GM23338 (cell line): Measurements from ENCODE around the gene OR56B4. TPM values are rescaled to one million over a fixed set of nuclear protein-coding genes. Genes with fewer than 3 reads are reported as not detected.

Source experiments
- ATAC-seq: fragments of 200-7000 bp; cut with Tn5 transposase; 3 replicates; pipeline ENCODE4 v1.9.1; 2020
- DNase-seq: peaks from one replicate; pipeline ENCODE4 v3.0.0-alpha.2; 2015; ENCODE audit warnings: low spot score
- H2AFZ ChIP-seq: fragments of 200-600 bp; sonication (generic); 2 replicates; pipeline ENCODE4 v1.8.0; 2016; ENCODE audit warnings: antibody characterized with exemption, mild to moderate bottlenecking, moderate library complexity
- H3F3A ChIP-seq: fragments of 200-600 bp; sonication (generic); replicated peaks from 2 replicates; pipeline ENCODE4 v1.8.0; 2017; ENCODE audit warnings: antibody characterized with exemption, mixed run types, low read depth
- H3K27ac ChIP-seq: fragments of 200-600 bp; sonication (generic); 2 replicates; pipeline ENCODE4 v1.6.1; 2016; ENCODE audit warnings: low read depth
- H3K27me3 ChIP-seq: fragments of 200-600 bp; sonication (generic); 2 replicates; pipeline ENCODE4 v1.8.0; 2016; ENCODE audit warnings: mild to moderate bottlenecking, mixed run types, moderate library complexity; ENCODE audit not compliant: insufficient read depth
- H3K36me3 ChIP-seq: fragments of 200-600 bp; sonication (generic); 2 replicates; pipeline ENCODE4 v1.8.0; 2016; ENCODE audit warnings: mild to moderate bottlenecking; ENCODE audit not compliant: insufficient read depth
- H3K4me1 ChIP-seq: fragments of 200-600 bp; sonication (generic); 2 replicates; pipeline ENCODE4 v1.8.0; 2016; ENCODE audit warnings: mild to moderate bottlenecking, moderate library complexity; ENCODE audit not compliant: insufficient read depth
- H3K4me2 ChIP-seq: fragments of 200-600 bp; sonication (generic); 2 replicates; pipeline ENCODE4 v1.7.1; 2017; ENCODE audit warnings: mixed run types
- H3K4me3 ChIP-seq: fragments of 200-600 bp; sonication (generic); 2 replicates; pipeline ENCODE4 v1.6.1; 2016; ENCODE audit warnings: mixed run types
- H3K79me2 ChIP-seq: fragments of 200-600 bp; sonication (generic); replicated peaks from 2 replicates; pipeline ENCODE4 v1.8.0; 2017; ENCODE audit warnings: mild to moderate bottlenecking; ENCODE audit not compliant: insufficient read depth
- H3K9me2 ChIP-seq: fragments of 200-600 bp; sonication (generic); 2 replicates; pipeline ENCODE4 v1.8.0; 2017; ENCODE audit not compliant: insufficient read depth
- H4K20me1 ChIP-seq: fragments of 200-600 bp; sonication (generic); replicated peaks from 2 replicates; pipeline ENCODE4 v1.8.0; 2017; ENCODE audit warnings: mild to moderate bottlenecking; ENCODE audit not compliant: insufficient read depth
- H3K27ac Mint-ChIP-seq: 2 replicates; pipeline ENCODE4 v1.8.0; 2020; ENCODE audit warnings: inconsistent platforms, mild to moderate bottlenecking, moderate library complexity, mixed read lengths
- H3K27me3 Mint-ChIP-seq: 3 replicates; pipeline ENCODE4 v1.8.0; 2022; ENCODE audit warnings: low read depth, mild to moderate bottlenecking, moderate library complexity, mixed read lengths, inconsistent platforms; ENCODE audit not compliant: insufficient read depth, poor library complexity
- H3K36me3 Mint-ChIP-seq: 3 replicates; pipeline ENCODE4 v1.8.0; 2021; ENCODE audit warnings: low read depth, mild to moderate bottlenecking, inconsistent platforms, moderate library complexity, mixed read lengths
- H3K4me1 Mint-ChIP-seq: 3 replicates; pipeline ENCODE4 v1.8.0; 2020; ENCODE audit warnings: mild to moderate bottlenecking, inconsistent platforms, mixed read lengths
- H3K4me3 Mint-ChIP-seq: 3 replicates; pipeline ENCODE4 v1.8.0; 2021; ENCODE audit warnings: moderate library complexity, mild to moderate bottlenecking, inconsistent platforms, mixed read lengths
- H3K9me3 Mint-ChIP-seq: 3 replicates; pipeline ENCODE4 v1.8.0; 2020; ENCODE audit warnings: moderate library complexity, mild to moderate bottlenecking, inconsistent platforms, mixed read lengths
- CREB1 ChIP-seq: fragments of 250-450 bp; sonication (Bioruptor Pico); IDR thresholded peaks from 2 replicates; pipeline ENCODE4 v1.5.0; 2020; ENCODE audit warnings: low read depth, mild to moderate bottlenecking, moderate library complexity
- ETS1 ChIP-seq: IDR thresholded peaks from 2 replicates; pipeline ENCODE4 v1.6.1; 2016; ENCODE audit warnings: antibody characterized with exemption
- EZH2 ChIP-seq: fragments of 200-600 bp; sonication (generic); IDR thresholded peaks from one replicate; pipeline ENCODE4 v1.8.0; 2017; ENCODE audit warnings: antibody characterized with exemption, mild to moderate bottlenecking, low read depth; ENCODE audit not compliant: unreplicated experiment
- EZH2phosphoT487 ChIP-seq: fragments of 200-600 bp; sonication (generic); IDR thresholded peaks from one replicate; pipeline ENCODE4 v1.8.1; 2018; ENCODE audit warnings: antibody characterized with exemption; ENCODE audit not compliant: unreplicated experiment
- JUNB ChIP-seq: IDR thresholded peaks from one replicate; pipeline ENCODE4 v1.6.1; 2016; ENCODE audit warnings: antibody characterized with exemption; ENCODE audit not compliant: unreplicated experiment
- NANOG ChIP-seq: IDR thresholded peaks from 2 replicates; pipeline ENCODE4 v1.6.1; 2016; ENCODE audit warnings: antibody characterized with exemption, borderline replicate concordance
- POLR2AphosphoS5 ChIP-seq: IDR thresholded peaks from 2 replicates; pipeline ENCODE4 v1.6.1; 2016; ENCODE audit warnings: antibody characterized with exemption, low read depth
- REST ChIP-seq: IDR thresholded peaks from one replicate; pipeline ENCODE4 v1.6.1; 2018; ENCODE audit warnings: antibody characterized with exemption; ENCODE audit not compliant: unreplicated experiment
- STAT1 ChIP-seq: IDR thresholded peaks from one replicate; pipeline ENCODE4 v1.6.1; 2016; ENCODE audit warnings: antibody characterized with exemption; ENCODE audit not compliant: unreplicated experiment
- ZNF114 ChIP-seq: fragments of 250-450 bp; sonication (Bioruptor Pico); IDR thresholded peaks from 2 replicates; pipeline ENCODE4 v1.5.0; 2020; ENCODE audit warnings: mild to moderate bottlenecking, moderate library complexity
- ZNF331 ChIP-seq: fragments of 250-450 bp; sonication (Bioruptor Pico); IDR thresholded peaks from 2 replicates; pipeline ENCODE4 v1.5.0; 2020; ENCODE audit warnings: low read depth, mild to moderate bottlenecking, moderate library complexity
- polyA plus RNA-seq: library from polyadenylated mRNA; unstranded; fragments of >200 nt; fragmentation: Nextera tagmentation; extraction: Ambion mirVana; gene quantifications from 2 replicates; pipeline ENCODE4 v1.2.1, GENCODE V29; 2016
- total RNA-seq: library from RNA; depleted of rRNA; stranded (reverse); fragments of >200 nt; shearing (Covaris generic); gene quantifications from 2 replicates; pipeline ENCODE4 v1.2.3, GENCODE V29; 2014
- TF ChIP-seq, protein P1 (sequence below), 2 experiments: fragments of 200-600 bp in 1 of 2; sonication (generic) in 1 of 2; conservative IDR thresholded peaks; 2 replicates each; pipeline versions ENCODE4 v1.5.1 to v1.6.1; 2016 to 2017; ENCODE audit warnings: antibody characterized with exemption in 2 of 2, low read depth in 2 of 2, mild to moderate bottlenecking in 2 of 2, moderate library complexity in 1 of 2
- TF ChIP-seq, protein P2 (sequence below): fragments of 250-450 bp; sonication (Bioruptor Pico); IDR thresholded peaks from 2 replicates; pipeline ENCODE4 v1.5.0; 2020; ENCODE audit warnings: mild to moderate bottlenecking, moderate library complexity

OR56B4 gene
- total and polyA plus RNA-seq, 2 experiments from 2014 or later, result not detected

DNA sequence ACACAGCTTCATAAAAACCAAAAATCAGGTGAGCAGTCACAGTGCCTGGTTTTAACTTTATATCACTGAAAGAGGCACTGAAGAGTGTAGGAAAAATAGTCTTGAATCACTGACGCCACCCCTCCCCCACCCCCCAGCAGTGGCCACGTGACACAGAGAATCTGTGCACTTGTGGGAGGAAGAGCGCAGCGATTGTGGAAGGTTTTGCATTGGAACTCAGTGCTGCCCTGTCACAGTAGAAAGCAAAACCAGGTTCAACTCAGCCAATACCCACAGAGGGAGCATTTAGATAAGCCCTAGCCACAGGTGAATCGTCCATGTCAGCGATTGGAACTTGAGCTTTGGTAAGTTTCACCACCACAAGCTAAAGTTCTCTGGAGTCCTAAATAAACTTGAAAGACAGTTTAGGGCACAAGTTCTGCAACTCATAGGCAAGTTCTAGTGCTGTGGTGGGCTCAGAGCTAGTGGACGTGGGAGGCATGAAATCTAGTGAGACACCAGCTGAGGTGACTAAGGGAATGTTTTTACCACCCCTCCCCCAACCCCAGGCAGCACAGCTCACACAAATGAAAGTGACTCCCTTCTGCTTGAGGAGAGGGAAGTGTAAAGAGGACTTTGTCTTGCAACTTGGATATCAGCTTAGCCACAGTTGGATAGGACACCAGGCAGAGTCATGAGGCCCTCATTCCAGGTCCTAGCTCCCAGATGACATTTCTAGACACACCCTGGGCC is 49.3 kb downstream of the OR56B4 start:
- TF ChIP-seq EZH2phosphoT487 (no peak), EZH2 (no peak), ETS1 (no peak), REST (no peak), ZNF114 (CRISPR knock-in tag) (no peak), NANOG (no peak), JUNB (no peak), POLR2AphosphoS5 (no peak), CREB1 (CRISPR knock-in tag) (no peak), ZNF331 (CRISPR knock-in tag) (no peak), STAT1 (no peak)
- TF ChIP-seq, protein P1, sequence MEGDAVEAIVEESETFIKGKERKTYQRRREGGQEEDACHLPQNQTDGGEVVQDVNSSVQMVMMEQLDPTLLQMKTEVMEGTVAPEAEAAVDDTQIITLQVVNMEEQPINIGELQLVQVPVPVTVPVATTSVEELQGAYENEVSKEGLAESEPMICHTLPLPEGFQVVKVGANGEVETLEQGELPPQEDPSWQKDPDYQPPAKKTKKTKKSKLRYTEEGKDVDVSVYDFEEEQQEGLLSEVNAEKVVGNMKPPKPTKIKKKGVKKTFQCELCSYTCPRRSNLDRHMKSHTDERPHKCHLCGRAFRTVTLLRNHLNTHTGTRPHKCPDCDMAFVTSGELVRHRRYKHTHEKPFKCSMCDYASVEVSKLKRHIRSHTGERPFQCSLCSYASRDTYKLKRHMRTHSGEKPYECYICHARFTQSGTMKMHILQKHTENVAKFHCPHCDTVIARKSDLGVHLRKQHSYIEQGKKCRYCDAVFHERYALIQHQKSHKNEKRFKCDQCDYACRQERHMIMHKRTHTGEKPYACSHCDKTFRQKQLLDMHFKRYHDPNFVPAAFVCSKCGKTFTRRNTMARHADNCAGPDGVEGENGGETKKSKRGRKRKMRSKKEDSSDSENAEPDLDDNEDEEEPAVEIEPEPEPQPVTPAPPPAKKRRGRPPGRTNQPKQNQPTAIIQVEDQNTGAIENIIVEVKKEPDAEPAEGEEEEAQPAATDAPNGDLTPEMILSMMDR (conservative IDR thresholded peaks at IDR 0.05; ENCODE audit: low read depth in 2 of 2), result no peak
- TF ChIP-seq, protein P2, sequence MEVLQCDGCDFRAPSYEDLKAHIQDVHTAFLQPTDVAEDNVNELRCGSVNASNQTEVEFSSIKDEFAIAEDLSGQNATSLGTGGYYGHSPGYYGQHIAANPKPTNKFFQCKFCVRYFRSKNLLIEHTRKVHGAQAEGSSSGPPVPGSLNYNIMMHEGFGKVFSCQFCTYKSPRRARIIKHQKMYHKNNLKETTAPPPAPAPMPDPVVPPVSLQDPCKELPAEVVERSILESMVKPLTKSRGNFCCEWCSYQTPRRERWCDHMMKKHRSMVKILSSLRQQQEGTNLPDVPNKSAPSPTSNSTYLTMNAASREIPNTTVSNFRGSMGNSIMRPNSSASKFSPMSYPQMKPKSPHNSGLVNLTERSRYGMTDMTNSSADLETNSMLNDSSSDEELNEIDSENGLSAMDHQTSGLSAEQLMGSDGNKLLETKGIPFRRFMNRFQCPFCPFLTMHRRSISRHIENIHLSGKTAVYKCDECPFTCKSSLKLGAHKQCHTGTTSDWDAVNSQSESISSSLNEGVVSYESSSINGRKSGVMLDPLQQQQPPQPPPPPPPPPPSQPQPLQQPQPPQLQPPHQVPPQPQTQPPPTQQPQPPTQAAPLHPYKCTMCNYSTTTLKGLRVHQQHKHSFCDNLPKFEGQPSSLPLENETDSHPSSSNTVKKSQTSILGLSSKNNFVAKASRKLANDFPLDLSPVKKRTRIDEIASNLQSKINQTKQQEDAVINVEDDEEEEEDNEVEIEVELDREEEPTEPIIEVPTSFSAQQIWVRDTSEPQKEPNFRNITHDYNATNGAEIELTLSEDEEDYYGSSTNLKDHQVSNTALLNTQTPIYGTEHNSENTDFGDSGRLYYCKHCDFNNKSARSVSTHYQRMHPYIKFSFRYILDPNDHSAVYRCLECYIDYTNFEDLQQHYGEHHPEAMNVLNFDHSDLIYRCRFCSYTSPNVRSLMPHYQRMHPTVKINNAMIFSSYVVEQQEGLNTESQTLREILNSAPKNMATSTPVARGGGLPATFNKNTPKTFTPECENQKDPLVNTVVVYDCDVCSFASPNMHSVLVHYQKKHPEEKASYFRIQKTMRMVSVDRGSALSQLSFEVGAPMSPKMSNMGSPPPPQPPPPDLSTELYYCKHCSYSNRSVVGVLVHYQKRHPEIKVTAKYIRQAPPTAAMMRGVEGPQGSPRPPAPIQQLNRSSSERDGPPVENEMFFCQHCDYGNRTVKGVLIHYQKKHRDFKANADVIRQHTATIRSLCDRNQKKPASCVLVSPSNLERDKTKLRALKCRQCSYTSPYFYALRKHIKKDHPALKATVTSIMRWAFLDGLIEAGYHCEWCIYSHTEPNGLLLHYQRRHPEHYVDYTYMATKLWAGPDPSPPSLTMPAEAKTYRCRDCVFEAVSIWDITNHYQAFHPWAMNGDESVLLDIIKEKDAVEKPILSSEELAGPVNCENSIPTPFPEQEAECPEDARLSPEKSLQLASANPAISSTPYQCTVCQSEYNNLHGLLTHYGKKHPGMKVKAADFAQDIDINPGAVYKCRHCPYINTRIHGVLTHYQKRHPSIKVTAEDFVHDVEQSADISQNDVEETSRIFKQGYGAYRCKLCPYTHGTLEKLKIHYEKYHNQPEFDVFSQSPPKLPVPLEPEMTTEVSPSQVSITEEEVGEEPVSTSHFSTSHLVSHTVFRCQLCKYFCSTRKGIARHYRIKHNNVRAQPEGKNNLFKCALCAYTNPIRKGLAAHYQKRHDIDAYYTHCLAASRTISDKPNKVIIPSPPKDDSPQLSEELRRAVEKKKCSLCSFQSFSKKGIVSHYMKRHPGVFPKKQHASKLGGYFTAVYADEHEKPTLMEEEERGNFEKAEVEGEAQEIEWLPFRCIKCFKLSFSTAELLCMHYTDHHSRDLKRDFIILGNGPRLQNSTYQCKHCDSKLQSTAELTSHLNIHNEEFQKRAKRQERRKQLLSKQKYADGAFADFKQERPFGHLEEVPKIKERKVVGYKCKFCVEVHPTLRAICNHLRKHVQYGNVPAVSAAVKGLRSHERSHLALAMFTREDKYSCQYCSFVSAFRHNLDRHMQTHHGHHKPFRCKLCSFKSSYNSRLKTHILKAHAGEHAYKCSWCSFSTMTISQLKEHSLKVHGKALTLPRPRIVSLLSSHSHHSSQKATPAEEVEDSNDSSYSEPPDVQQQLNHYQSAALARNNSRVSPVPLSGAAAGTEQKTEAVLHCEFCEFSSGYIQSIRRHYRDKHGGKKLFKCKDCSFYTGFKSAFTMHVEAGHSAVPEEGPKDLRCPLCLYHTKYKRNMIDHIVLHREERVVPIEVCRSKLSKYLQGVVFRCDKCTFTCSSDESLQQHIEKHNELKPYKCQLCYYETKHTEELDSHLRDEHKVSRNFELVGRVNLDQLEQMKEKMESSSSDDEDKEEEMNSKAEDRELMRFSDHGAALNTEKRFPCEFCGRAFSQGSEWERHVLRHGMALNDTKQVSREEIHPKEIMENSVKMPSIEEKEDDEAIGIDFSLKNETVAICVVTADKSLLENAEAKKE, result no peak
- Mint-ChIP-seq H3K4me3 (no peak overlapping the region), H3K9me3 (no peaks in the 10 kb centered on the region; the same call in 2 of the 3 replicates), H3K36me3 (no peaks in the 10 kb centered on the region), H3K27me3 (peaks cover 4% of the 10 kb centered on the region), H3K27ac (peak overlapping the region; percentile 13; the same call in 1 of the 2 replicates), H3K4me1 (peaks cover 16% of the 10 kb centered on the region)
- ATAC-seq (peak; percentile 53), DNase-seq (peak; percentile 26)
- Histone ChIP-seq H3K27me3 (peaks cover 15% of the 10 kb centered on the region), H3K4me2 (peak overlapping the region; percentile 31; the same call in 1 of the 2 replicates), H3F3A (no peaks in the 10 kb centered on the region), H3K79me2 (no peaks in the 10 kb centered on the region), H3K4me1 (peaks cover 7% of the 10 kb centered on the region; the same call in 1 of the 2 replicates), H3K36me3 (no peaks in the 10 kb centered on the region), H3K9me2 (peaks cover 2% of the 10 kb centered on the region), H3K27ac (no peak overlapping the region), H3K4me3 (no peak overlapping the region), H2AFZ (0 out of 2 replicates have a peak overlapping the region, but pooled peaks have one; percentile 33), H4K20me1 (no peaks in the 10 kb centered on the region)
